ENCODE measurements around the gene PSD2. TPM values are rescaled to one million over a fixed set of nuclear protein-coding genes. Genes with fewer than 3 reads are reported as not detected.

PSD2 gene
- total RNA-seq, 1 donor from 2014 or later = not detected

DNA sequence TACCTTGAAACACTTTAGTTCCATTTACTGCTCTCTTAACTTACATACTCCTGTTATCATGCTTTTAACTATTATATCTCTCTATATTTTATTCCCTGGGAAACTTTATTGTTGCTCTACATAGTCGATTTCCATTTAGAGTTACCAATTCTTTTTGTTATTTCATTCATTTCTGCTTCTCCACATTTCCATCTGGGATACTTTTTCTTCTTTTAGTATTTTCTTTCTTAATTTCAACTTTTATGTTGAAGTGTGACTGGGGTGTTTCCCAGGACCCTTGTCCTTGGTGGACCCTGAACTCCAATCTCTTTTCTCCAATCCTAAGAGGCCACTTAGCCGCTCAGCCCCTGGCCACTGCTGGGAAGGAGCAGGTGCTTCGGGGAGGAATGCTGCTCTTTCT lies 36.0 kb downstream of the PSD2 start:
- H3K36me3 ChIP-seq = no peaks in the 10 kb centered on the region
- no peak overlapping the region for H3K27ac ChIP-seq
- no peaks in the 10 kb centered on the region for H3K9me3 ChIP-seq
- no peak overlapping the region for H3K4me3 ChIP-seq
- intact Hi-C loops (cut with DNase I) = no loop called here
- H3K27me3 ChIP-seq = no peaks in the 10 kb centered on the region
- DNase-seq (ENCODE audit: low spot score in 2 of 2) = no peak
- TF ChIP-seq, protein P1, sequence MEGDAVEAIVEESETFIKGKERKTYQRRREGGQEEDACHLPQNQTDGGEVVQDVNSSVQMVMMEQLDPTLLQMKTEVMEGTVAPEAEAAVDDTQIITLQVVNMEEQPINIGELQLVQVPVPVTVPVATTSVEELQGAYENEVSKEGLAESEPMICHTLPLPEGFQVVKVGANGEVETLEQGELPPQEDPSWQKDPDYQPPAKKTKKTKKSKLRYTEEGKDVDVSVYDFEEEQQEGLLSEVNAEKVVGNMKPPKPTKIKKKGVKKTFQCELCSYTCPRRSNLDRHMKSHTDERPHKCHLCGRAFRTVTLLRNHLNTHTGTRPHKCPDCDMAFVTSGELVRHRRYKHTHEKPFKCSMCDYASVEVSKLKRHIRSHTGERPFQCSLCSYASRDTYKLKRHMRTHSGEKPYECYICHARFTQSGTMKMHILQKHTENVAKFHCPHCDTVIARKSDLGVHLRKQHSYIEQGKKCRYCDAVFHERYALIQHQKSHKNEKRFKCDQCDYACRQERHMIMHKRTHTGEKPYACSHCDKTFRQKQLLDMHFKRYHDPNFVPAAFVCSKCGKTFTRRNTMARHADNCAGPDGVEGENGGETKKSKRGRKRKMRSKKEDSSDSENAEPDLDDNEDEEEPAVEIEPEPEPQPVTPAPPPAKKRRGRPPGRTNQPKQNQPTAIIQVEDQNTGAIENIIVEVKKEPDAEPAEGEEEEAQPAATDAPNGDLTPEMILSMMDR (IDR thresholded peaks at IDR 0.05) = no peak
- H3K4me1 ChIP-seq = no peaks in the 10 kb centered on the region

DNA sequence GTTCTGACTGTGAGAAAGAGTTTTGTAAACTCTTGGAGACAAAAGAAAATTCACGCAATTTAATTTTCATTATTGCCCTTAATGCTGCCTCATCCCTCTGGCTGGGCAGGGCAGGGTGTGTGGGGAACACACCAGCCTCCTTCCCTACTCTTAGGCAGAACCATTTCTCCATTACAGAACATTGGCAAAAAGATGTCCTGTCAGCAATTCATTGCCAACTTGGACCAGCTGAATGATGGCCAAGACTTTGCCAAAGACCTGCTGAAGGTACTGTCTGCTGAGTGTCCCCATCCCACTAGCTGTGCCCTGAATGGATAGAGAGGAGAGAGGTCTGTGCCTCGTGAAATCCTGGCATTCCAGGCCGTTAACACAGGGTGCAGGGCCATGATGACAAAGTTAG lies 37.9 kb downstream of the PSD2 start:
- H3K36me3 ChIP-seq = no peaks in the 10 kb centered on the region
- no peaks in the 10 kb centered on the region for H3K9me3 ChIP-seq
- no peak overlapping the region for H3K27ac ChIP-seq
- intact Hi-C loops (cut with DNase I) = no loop called here
- TF ChIP-seq, protein P1 (IDR thresholded peaks at IDR 0.05) = no peak
- no peaks in the 10 kb centered on the region for H3K4me1 ChIP-seq
- H3K27me3 ChIP-seq = no peaks in the 10 kb centered on the region
- no peak overlapping the region for H3K4me3 ChIP-seq
- no peak for DNase-seq (ENCODE audit: low spot score in 2 of 2)

DNA sequence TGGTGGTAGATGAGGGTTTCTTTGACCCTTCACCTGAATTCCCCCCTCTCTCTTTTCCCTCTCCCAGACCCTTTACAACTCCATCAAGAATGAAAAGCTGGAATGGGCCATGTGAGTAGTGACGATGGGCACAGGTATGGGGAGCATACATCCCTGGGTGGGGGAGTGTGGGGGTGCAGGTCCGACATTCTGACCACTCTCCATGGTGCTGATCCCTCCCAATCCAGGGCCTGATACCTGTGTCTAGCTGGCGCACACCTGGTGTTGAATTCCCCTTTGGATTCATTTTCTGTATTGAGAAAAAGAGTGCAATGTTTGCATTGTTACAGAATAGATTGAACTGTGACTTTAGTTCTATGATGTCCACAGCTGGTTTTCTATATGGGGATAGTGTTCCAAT lies 40.0 kb downstream of the PSD2 start:
- intact Hi-C loops (cut with DNase I) = no loop called here
- H3K9me3 ChIP-seq = no peaks in the 10 kb centered on the region
- no peak overlapping the region for H3K27ac ChIP-seq
- no peaks in the 10 kb centered on the region for H3K36me3 ChIP-seq
- no peak overlapping the region for H3K4me3 ChIP-seq
- H3K27me3 ChIP-seq = no peaks in the 10 kb centered on the region
- DNase-seq (ENCODE audit: low spot score in 2 of 2) = no peak
- TF ChIP-seq, protein P1 (IDR thresholded peaks at IDR 0.05) = no peak
- no peaks in the 10 kb centered on the region for H3K4me1 ChIP-seq

DNA sequence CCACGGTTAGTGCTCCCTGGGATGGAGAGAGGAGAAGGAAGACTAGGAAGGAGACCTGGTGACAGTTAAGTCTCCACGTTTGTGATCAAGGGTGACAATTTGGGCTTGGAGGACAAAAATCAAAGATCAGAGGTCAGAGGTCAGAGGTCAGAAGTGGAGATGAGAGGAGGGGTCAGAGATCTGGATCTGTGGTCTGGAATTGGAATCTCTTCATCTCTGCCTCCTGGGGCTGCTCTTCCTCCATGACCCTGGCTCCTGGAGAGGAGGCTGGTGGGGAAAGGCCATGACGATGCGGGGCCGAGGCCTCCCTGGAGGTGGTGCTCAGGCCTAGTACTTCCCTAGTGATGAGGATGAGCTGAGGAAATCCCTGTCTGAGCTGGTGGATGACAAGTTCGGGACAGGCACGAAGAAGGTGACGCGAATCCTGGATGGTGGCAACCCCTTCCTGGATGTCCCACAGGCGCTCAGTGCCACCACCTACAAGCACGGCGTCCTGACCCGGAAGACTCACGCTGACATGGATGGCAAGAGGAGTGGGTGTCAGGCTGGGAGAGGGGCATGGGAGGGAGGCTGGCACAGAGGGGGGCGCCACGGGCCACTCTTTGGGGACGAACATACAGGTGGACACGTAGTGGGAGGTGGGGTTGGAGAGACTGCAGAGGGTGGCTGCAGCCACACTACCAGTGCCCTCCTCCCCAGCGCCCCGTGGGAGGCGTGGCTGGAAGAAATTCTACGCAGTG lies 41.0 kb downstream of the PSD2 start:
- Histone ChIP-seq H3K27me3 (no peaks in the 10 kb centered on the region), H3K36me3 (no peaks in the 10 kb centered on the region), H3K4me3 (no peak overlapping the region), H3K9me3 (no peaks in the 10 kb centered on the region), H3K27ac (no peak overlapping the region), H3K4me1 (no peaks in the 10 kb centered on the region)
- TF ChIP-seq, protein P1 (IDR thresholded peaks at IDR 0.05) = no peak
- intact Hi-C loops (cut with DNase I) = no loop called here
- DNase-seq (ENCODE audit: low spot score in 2 of 2) = no peak

DNA sequence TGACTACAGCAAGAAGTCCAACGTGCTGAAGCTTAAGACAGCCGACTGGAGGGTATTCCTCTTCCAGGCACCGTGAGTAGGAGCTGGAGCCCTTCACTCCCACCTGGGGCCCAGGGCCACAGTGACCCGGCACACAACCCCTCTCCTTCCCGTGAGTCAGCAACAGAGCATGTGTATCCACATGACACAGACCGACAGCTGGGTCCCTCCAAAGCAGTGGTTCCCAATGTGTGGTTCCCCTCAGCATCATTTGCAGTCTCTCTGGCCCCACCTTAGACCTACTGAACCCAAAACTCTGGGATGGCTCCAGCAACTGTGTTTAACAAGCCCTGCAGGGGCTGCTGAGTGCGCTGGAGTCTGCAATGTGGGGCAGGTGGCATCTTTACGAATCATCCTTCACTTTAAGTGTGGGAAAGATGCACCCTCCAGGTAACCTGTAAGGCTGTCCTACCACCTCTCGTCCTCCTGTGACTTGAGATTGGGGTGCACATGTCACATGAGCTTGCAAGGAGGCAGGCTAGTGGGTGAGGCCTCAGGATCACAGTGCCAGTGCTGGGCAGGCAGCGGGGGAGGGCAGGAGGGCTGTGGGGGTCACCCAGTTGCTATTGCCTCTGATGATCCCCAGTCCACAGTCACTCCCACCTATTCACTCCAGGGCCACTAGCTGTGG lies 42.2 kb downstream of the PSD2 start:
- no peak overlapping the region for H3K27ac ChIP-seq
- intact Hi-C loops (cut with DNase I) = no loop called here
- H3K9me3 ChIP-seq = no peaks in the 10 kb centered on the region
- DNase-seq (ENCODE audit: low spot score in 2 of 2) = no peak
- H3K27me3 ChIP-seq = no peaks in the 10 kb centered on the region
- TF ChIP-seq, protein P1 (IDR thresholded peaks at IDR 0.05) = no peak
- H3K36me3 ChIP-seq = no peaks in the 10 kb centered on the region
- no peaks in the 10 kb centered on the region for H3K4me1 ChIP-seq
- H3K4me3 ChIP-seq = no peak overlapping the region

All from ascending aorta (tissue), 2 donors.